Fibroblast of skin of scalp (primary cell): ENCODE measurements around the gene BST2. TPM values are rescaled to one million over a fixed set of nuclear protein-coding genes. Genes with fewer than 3 reads are reported as not detected.

Experiments used
- DNase-seq: peaks from one replicate; pipeline ENCODE4 v3.0.0-alpha.2; 2013
- polyA plus RNA-seq, 2 experiments: library from polyadenylated mRNA; unstranded; fragments of 120-200 nt; gene quantifications; one replicate each; pipeline ENCODE4 v1.2.1, GENCODE V29; 2013; ENCODE audit not compliant: insufficient read length in 2 of 2

BST2 gene
- 0.54 TPM for polyA plus RNA-seq (2013, experiment 1 of 2; ENCODE audit: insufficient read length)
- 0.76 TPM for polyA plus RNA-seq (2013, experiment 2 of 2; ENCODE audit: insufficient read length)

GRCh38 chr19:17405250-17406045 is at the start of gene BST2:
Gene BST2, minus strand, starts transcription at chr19:17405630. Its CDS starts 55 bp downstream, at chr19:17405575.
- DNase-seq = peak; percentile 25

- DNase-seq = no peak
Measured at GRCh38 chr19:17454576-17455071, 49.2 kb upstream of the BST2 start.

- DNase-seq = no peak
Measured at GRCh38 chr19:17451820-17452219, 46.4 kb upstream of the BST2 start.

GRCh38 chr19:17450264-17451075 is 45.0 kb upstream of the BST2 start:
- no peak for DNase-seq

- DNase-seq = peak; percentile 33
Measured at GRCh38 chr19:17448131-17448967, 42.9 kb upstream of the BST2 start, which contains the start of gene TMEM221. Gene TMEM221, minus strand, starts transcription at chr19:17448668. Its CDS starts 206 bp downstream, at chr19:17448462.

- no peak for DNase-seq
Measured at GRCh38 chr19:17447704-17448130, 42.3 kb upstream of the BST2 start.

GRCh38 chr19:17445526-17446165 is 40.2 kb upstream of the BST2 start:
- DNase-seq = no peak

- DNase-seq = no peak
Measured at GRCh38 chr19:17441241-17442021, 36.0 kb upstream of the BST2 start.

GRCh38 chr19:17436874-17437267 is 31.4 kb upstream of the BST2 start:
- no peak for DNase-seq

- DNase-seq = no peak
Measured at GRCh38 chr19:17436094-17436873, 30.9 kb upstream of the BST2 start.

GRCh38 chr19:17435218-17435617 is 29.8 kb upstream of the BST2 start:
- DNase-seq = no peak

- no peak for DNase-seq
Measured at GRCh38 chr19:17431417-17431816, 26.0 kb upstream of the BST2 start.

- DNase-seq = no peak
Measured at GRCh38 chr19:17429641-17430113, 24.2 kb upstream of the BST2 start.

- DNase-seq = peak; percentile 53
Measured at GRCh38 chr19:17424743-17425365, 19.4 kb upstream of the BST2 start.

- no peak for DNase-seq
Measured at GRCh38 chr19:17423429-17424208, 18.2 kb upstream of the BST2 start.

GRCh38 chr19:17421942-17422341 is 16.5 kb upstream of the BST2 start:
- DNase-seq = no peak

- DNase-seq = peak; percentile 22
Measured at GRCh38 chr19:17420475-17420924, 15.1 kb upstream of the BST2 start.
